Iris pigment epithelial cell (primary cell): ENCODE data around the gene CFC1.
"Not testable (repeated sequence)": the region's sequence is repeated elsewhere in the genome, so short reads cannot be mapped to it uniquely, and the experiment has no call there.

ENCODE experiments used
- DNase-seq: peaks from one replicate; pipeline ENCODE4 v3.0.0-alpha.2; 2011; ENCODE audit warnings: low read depth

The CFC1 gene

DNA sequence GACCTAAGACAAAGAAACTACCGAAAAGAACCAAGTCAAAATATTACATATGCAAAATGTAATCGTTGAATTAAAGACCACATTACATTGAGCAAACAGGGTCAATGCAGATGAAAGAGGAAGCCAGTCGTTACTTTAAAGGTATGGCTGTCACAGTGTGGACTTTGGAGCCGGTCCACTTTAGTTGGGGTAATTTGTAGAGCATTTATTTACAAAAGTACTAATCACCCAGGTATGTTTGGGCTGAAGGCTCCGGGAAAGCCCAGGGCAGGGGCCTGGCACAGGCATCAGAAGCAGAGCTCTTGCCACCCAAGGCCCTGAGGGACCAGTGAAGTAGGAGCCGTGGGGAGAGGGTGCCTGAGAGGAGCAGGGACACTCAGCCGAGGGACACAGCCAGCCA lies 15.8 kb downstream of the CFC1 start:
- not testable (repeated sequence) for DNase-seq

DNA sequence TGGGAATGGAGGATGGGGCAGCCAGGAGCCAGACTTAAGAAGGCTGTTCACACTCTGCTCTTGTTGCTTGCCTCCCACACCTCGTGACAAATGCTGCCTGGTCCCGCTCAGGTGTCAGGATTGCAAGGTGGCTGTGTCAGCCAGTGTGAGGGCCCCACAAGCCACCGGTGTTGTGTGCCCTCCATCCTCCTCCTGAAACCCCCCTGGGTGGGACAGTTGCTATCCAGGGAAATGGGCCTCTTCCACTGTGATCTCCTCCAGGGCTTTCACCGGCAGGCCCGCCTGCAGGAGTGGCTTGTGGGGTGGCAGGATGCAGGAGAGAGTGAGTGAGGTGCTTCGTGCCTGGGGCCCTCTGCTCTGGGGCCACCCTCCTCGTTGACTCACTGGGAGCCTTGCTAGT lies 16.4 kb downstream of the CFC1 start:
- not testable (repeated sequence) for DNase-seq

DNA sequence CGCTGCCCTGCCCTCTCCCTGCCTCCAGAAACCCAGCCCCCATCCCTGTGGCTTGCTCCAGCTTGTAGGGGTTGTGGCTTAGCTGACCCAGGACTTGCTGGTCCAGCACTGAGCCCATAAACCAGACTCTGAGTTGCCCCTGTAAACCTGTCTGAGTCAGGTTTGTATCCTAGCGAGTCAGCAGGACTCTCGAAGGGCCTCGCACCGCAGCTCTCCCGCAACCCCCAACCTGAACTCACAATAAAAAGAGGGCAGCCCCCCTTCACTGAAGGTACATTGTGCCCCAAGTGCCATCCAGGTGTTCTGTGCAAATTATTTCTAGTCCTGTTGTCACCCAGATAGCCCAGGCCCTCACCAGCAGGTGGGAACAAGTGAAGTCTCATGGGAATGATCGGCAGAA lies 17.9 kb downstream of the CFC1 start:
- not testable (repeated sequence) for DNase-seq

DNA sequence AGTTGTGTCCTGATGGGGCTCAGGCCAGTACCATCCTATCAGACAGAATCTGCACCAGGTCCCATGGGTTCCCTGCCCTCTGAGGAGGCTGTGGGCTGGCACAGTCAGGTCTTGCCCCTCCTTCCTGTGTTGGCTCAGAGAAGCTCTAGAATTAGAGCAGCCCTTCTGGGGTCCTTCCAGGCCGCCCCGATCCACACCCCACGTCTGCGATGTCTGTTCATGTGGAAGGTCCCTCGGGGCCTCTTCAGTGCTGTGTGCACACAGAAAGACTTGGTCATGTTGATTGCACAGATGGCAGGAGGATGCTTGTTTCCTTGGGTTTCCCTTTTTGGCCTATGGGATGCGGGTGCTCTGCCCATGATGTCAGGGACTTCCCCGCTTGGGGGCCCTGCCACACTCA lies 20.3 kb downstream of the CFC1 start:
- not testable (repeated sequence) for DNase-seq

DNA sequence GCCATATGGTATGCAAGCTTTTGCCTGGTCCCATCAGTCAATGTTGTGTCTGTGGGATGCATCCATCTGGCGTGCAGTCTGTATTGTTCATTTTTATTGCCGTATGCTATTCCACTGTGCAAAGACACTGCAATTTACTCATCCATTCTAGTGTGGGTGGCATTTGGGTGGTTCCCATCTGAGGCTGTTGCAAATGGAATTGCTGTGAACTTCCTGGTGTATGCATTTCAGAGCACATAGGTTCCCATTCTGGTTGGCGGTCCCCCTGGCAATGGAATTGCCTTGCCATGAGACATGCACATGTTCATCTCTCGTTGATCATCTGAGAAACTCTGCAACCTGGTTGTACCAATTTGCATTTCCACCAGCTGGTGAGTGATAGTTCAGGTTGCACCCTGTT lies 21.8 kb downstream of the CFC1 start:
- not testable (repeated sequence) for DNase-seq

DNA sequence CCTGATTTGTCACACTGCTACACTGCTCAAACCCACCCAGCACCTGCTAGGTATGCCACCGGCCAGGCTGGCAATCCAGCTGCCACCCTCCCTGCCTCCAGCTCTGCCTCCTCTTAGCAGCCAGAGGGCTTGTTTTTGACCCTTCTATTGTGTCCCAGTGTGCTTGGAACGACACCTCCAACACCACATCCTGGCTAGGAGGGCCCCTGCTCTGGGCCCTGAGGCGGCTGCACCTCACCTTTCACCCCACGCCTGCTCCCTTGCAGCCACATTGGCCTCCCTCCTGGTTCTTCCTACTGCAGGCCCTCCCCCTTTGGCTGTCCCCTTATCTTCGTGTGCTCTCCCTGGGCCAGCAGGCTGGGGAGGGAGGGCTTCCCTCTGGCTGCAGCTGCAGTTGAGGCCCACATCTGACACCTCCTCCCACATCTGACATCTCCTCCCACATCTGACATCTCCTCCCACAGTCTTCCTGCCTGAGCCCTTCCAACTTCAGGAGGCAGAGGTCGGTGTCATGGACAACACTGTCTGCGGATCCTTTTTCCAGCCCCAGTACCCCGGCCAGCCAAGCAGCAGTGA lies 23.1 kb downstream of the CFC1 start:
- DNase-seq: not testable (repeated sequence)

DNA sequence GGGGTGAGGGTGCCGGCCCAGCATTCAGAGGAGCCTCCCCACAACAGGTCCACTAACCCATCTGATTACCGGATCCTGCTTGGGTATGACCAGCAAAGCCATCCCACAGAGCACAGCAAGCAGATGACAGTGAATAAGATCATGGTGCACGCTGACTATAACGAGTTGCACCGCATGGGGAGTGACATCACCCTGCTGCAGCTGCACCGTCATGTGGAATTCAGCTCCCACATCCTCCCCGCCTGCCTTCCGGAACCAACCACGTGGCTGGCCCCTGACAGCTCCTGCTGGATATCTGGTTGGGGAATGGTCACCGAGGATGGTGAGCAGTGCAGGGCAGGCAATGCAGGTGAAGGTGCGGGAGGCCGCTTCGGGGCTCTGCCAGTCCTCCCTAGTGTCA lies 25.1 kb downstream of the CFC1 start:
- DNase-seq: not testable (repeated sequence)

DNA sequence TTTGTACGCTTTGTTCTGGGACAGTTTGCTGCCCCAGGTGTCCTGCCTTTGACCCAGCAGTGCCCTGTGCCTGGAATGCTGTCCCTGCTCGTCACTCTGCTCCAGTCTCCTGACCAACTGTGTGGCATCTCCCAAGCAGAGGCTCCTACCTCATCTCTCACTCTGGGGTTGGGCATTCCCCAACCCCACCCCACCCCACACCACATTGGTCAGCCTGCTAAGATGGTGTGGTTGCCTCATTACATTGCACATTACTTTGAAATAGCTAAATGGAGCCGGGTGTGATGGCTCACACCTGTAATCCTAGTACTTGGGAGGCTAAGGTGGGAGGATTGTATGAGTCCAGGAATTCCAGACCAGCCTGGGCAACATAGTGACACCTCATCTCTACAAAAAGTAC lies 27.4 kb downstream of the CFC1 start:
- not testable (repeated sequence) for DNase-seq

DNA sequence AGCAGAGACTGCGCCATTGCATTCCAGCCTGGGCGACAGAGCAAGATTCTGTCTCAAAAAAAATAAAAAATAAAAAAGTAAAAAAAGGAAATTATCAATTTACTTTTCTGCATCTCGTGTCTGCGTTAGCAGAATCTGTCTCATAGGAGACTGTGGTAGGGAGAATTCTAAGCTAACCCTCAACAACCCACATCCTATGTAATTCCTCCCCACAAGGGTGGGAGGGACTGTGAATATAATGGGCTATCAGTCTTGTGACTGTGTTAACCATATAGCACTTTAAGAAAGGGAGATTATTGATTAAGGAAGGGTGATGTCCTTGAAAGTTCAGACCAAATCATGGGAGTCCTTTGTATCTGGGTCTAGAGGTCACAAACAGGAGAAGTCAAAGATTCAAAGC lies 33.2 kb downstream of the CFC1 start:
- not testable (repeated sequence) for DNase-seq

DNA sequence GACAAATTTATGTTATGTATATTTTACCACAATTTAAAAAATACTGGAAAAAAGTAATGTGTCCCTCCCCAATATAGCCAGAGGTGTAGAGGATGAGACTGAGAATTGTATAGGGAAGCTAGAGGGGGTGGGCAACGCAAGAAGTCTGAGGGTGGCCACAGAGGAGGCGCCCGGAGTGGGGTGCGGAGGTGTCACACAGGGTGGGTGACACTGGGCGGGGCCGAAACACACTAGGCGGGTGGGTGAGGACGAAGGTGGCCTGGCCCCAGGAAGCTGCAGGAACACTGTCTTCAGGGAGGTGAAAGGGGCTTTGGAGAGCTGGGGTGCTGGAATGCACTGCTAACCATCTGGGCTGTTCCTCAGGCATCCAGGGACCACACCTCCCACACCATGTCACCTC lies 42.9 kb downstream of the CFC1 start:
- not testable (repeated sequence) for DNase-seq

DNA sequence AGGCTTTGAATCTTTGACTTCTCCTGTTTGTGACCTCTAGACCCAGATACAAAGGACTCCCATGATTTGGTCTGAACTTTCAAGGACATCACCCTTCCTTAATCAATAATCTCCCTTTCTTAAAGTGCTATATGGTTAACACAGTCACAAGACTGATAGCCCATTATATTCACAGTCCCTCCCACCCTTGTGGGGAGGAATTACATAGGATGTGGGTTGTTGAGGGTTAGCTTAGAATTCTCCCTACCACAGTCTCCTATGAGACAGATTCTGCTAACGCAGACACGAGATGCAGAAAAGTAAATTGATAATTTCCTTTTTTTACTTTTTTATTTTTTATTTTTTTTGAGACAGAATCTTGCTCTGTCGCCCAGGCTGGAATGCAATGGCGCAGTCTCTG lies 45.2 kb downstream of the CFC1 start:
- not testable (repeated sequence) for DNase-seq

DNA sequence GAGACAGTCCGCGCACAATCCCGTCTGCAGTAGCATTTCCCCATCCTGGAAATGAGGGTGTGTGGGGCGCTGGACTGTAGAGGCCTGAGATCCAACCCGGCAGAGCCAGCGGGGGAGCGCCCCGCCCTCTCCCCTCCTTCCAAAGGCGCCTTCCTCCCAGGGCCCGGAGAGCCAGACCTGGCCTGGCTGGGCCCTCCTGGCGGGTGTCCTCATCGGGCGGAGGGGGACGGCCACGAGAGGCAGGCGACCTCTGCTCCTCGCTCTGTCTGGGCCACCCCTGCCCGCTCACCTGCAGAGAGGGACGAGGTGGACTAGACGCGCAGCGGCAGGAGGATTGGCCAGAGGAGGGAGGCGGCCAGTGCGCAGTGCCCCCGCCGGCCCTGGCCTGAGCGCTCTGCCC lies 49.9 kb downstream of the CFC1 start:
- DNase-seq: not testable (repeated sequence)

DNA sequence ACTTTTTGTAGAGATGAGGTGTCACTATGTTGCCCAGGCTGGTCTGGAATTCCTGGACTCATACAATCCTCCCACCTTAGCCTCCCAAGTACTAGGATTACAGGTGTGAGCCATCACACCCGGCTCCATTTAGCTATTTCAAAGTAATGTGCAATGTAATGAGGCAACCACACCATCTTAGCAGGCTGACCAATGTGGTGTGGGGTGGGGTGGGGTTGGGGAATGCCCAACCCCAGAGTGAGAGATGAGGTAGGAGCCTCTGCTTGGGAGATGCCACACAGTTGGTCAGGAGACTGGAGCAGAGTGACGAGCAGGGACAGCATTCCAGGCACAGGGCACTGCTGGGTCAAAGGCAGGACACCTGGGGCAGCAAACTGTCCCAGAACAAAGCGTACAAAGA lies 51.0 kb downstream of the CFC1 start:
- not testable (repeated sequence) for DNase-seq

DNA sequence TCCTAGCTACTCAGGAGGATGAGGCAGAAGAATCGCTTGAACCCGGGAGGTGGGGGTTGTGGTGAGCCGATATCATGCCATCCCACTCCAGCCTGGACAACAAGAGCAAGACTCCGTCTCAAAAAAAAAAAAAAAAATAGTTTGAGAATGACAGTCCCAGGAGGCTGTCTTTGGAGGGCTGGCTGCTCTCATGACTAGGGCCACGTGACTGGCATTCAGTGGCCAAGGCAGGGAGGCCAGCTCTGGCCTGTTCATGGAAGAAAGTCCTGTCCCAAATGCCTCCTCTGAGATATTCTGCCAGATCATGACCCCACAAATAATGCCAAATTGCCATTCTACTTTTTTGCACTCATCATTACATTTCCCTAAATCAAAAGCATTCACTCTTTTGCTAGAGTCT lies 54.4 kb downstream of the CFC1 start:
- DNase-seq: not testable (repeated sequence)

DNA sequence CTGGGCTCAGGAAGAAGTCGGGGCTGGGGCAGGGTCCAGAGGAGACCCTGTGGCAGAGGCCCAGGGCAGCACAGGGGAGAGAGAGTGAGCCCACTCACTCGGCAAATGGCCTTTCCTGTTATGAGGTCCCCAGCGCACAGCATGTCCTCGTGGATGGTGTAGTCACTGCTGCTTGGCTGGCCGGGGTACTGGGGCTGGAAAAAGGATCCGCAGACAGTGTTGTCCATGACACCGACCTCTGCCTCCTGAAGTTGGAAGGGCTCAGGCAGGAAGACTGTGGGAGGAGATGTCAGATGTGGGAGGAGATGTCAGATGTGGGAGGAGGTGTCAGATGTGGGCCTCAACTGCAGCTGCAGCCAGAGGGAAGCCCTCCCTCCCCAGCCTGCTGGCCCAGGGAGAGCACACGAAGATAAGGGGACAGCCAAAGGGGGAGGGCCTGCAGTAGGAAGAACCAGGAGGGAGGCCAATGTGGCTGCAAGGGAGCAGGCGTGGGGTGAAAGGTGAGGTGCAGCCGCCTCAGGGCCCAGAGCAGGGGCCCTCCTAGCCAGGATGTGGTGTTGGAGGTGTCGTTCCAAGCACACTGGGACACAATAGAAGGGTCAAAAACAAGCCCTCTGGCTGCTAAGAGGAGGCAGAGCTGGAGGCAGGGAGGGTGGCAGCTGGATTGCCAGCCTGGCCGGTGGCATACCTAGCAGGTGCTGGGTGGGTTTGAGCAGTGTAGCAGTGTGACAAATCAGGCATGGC lies 55.4 kb downstream of the CFC1 start:
- DNase-seq: not testable (repeated sequence)

DNA sequence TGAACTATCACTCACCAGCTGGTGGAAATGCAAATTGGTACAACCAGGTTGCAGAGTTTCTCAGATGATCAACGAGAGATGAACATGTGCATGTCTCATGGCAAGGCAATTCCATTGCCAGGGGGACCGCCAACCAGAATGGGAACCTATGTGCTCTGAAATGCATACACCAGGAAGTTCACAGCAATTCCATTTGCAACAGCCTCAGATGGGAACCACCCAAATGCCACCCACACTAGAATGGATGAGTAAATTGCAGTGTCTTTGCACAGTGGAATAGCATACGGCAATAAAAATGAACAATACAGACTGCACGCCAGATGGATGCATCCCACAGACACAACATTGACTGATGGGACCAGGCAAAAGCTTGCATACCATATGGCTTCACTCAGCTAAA lies 56.6 kb downstream of the CFC1 start:
- DNase-seq: not testable (repeated sequence)
